Measurements from ENCODE around the gene RAB24.
"Not testable (repeated sequence)": the region's sequence is repeated elsewhere in the genome, so short reads cannot be mapped to it uniquely, and the experiment has no call there.

Gene RAB24

DNA sequence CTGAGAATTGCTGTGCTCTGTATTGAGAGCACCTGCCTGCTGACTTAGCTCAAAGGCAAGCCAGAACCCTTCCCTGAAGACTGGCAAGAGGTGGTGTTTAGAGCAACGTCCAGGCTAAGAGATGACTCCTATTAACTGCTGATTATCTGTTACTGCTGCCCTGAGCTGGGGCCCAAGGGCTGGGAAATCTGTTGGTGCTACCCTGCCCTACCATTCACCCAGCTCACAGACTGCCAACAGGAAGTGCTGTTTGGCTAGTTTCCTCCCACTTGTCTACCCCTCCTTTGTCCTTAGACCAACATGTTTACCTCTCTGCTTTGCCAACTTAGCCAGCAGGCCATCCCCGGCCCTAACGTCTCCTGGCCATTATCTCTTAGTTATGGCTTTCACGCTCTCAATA, 6.9 kb downstream of the RAB24 start:
- no peak for DNase-seq (ENCODE audit: low read depth in 2 of 2)

DNA sequence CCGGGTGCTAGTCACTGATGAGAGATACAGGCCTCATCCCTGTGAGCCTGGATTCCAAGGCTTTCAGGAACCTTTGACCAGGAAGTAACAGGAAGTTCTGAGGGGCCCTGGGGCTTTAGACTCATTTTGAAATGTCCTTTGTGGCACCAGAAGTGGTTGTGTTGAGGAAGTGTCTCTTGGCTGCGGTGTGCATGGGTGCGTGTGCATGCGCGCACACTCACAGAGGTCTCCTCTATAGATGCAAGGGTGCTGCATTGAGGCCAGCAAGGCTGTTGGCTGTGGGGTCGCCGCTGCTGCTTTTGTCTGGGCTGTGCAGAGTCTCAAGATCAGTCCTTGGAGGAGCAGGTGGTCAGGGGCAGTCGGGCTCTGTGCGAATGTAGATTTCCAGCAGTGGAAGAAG, 7.6 kb downstream of the RAB24 start:
- DNase-seq (ENCODE audit: low read depth in 2 of 2): no peak

DNA sequence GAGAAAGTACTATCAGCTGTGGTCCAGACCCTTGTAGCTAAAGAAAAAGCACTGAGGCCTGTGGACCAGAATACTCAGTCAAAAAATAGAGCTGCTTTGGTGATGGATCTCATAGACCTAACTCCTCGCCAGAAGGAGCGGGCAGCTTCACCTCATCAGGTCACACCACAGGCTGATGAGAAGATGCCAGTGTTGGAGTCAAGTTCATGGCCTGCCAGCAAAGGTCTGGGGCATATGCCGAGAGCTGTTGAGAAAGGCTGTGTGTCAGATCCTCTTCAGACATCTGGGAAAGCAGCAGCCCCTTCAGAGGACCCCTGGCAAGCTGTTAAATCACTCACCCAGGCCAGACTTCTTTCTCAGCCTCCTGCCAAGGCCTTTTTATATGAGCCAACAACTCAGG, 8.9 kb downstream of the RAB24 start:
- DNase-seq (ENCODE audit: low read depth in 2 of 2): no peak

DNA sequence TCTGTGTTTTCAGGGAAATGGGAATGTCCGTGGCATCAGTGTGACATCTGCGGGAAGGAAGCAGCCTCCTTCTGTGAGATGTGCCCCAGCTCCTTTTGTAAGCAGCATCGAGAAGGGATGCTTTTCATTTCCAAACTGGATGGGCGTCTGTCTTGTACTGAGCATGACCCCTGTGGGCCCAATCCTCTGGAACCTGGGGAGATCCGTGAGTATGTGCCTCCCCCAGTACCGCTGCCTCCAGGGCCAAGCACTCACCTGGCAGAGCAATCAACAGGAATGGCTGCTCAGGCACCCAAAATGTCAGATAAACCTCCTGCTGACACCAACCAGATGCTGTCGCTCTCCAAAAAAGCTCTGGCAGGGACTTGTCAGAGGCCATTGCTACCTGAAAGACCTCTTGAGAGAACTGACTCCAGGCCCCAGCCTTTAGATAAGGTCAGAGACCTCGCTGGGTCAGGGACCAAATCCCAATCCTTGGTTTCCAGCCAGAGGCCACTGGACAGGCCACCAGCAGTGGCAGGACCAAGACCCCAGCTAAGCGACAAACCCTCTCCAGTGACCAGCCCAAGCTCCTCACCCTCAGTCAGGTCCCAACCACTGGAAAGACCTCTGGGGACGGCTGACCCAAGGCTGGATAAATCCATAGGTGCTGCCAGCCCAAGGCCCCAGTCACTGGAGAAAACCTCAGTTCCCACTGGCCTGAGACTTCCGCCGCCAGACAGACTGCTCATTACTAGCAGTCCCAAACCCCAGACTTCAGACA, 9.5 kb downstream of the RAB24 start:
- no peak for DNase-seq (ENCODE audit: low read depth in 2 of 2)

DNA sequence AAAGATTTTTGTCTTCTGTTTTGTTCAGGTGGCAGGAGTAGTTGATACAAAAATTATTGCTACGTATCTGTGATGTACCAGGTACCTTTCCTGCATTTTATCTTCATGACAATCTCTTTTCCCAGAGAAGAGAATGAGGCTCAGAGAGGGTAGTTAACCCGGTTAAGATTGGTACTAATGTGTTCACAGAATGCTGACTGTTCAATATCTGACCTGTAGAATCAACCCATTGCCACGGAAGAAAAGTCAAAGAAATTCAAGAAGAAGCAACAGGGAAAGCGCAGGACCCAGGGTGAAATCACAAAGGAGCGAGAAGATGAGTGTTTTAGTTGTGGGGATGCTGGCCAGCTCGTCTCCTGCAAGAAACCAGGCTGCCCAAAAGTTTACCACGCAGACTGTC, 11.8 kb downstream of the RAB24 start:
- DNase-seq (ENCODE audit: low read depth in 2 of 2): no peak

DNA sequence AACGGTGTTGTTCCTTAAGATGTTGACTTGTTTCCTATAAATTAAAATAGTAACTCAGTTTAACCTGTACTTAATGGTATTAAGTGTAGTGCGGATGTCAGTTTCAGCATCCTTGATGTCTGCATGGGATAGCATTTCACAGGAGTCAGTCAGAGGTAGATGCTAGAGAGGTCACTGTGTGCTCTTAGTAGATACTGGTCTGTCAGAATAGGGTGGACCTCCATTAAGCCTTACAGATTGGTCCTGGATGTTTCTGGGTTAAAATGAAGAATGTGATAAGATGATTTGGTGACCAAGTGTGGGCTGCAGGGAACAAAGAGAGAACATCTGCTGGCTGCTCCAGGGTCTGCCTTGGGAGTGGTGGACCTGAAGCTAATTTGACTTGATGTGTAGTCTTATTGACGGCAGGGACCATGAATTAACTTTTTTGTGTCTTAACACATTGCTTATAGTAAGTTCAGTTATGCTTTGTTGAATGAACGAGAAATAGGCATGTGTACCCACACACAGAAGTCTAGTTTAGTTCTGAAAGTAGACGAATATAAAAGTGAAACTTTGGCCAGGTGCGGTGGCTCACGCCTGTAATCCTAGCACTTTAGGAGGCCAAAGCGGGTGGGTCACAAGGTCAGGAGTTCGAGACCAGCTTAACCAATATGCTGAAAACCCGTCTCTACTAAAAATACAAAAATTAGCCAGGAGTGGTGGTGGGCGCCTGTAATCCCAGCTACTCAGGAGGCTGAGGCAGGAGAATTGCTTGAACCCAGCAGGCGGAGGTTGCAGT, 12.5 kb downstream of the RAB24 start:
- DNase-seq (ENCODE audit: low read depth in 2 of 2): no peak

DNA sequence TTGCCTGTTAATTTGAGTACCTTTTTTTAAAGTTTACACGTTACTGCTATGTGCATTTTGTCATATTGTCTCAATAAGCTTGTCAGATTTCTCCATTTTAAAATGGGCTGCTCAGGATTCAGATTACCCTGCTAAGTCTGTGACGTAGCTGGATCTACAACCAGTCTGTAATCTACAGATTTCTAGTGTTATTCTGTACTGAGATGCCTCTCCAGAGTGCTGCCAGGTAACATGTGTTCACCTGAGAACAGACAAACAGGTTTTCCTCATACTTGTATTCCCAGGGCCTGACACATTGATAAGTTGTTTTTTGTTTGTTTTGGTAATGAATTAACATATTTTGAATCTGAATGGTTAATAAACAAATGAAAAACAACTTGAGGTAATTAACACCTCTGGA, 15.3 kb downstream of the RAB24 start:
- DNase-seq (ENCODE audit: low read depth in 2 of 2): no peak

DNA sequence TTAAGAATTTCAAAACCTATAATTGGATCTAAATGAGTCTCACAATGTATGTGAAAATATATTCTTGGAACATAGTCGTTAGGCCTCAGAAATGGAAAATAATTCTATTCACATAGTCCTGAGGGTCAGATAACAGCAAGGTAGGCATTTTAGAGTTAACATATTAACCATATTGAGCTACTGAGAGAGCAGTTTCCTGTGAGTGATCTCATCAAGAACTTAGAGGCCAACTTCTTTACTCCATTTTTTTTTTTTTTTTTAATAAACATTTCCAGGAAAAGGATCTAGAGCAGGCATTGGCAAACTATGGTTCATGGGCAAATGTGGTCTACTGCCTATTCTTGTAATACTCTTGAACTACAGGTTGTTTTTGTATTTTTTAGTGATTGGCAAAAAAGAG, 26.6 kb downstream of the RAB24 start:
- no peak for DNase-seq (ENCODE audit: low read depth in 2 of 2)

DNA sequence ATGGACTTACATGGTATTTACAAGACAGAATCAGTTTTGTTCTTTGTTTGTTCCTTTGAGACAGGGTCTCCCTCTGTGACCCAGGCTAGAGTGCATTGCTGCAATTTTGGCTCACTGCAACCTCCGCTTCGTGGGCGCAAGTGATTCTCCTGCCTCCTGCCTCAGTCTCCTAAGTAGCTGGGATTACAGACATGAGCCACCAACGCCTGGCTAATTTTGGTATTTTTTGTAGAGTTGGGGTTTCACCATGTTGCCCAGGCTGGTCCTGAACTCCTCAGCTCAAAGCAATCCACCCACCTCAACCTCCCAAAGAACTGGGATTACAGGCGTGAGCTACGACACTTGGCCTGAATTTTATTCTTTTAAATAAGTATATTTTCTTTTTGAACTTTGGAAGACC, 27.6 kb downstream of the RAB24 start:
- DNase-seq (ENCODE audit: low read depth in 2 of 2): no peak

DNA sequence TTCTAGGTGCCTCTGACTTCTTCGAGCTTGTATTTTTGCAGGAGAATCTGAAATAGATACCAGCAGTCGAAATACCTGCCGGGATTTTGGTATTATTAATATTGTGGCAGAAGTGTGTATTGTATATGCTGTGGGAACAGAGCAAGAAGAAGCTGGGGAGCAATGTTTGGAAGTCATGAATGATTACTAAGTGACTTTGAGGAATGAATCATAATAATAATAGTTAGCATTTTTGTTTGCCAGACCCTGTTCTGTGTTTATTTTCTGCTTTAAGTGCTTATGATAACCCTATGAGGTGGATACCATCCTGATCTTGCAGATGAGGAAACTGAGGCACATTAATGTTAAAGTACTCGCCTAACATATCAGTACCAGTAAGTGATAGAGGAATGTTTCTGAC, 32.4 kb downstream of the RAB24 start:
- DNase-seq (ENCODE audit: low read depth in 2 of 2): no peak

DNA sequence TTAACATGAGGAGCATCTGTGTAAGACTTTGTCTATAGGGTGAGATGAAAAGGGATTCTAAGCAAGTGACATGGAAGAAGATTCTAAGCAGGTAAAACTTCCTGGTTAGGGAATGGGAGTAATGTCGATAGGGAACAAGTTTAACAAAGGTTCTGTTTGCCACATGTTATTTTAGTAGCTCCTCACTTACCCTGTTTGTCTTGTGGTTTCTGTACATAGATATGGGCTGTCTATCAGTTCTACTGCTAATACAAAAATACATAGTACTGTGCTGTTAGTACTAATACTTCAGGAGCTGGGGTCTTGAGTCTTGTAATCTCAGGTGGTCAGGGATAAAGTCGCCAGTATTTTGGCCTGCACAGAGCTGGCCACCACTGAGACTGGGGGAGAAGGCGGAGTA, 32.9 kb downstream of the RAB24 start:
- DNase-seq (ENCODE audit: low read depth in 2 of 2): no peak

DNA sequence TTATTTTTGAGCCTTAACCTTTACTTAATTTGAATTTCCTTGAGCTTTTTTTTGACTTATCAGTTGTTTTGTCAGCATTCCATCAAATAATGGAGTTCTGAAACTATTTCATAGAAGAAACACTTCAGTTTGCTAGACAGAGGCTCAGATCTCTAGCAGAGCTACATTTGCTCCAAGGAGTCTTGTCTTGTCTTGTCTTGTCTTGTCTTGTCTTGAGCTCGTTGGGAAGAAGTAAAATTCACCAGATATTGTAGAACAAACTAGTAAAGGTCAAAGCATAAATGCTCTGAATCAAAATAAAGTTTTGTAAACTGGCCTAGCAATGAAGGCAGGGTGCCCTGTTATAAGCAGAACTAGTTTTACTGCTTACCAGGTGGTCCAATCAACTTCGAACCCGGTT, 33.5 kb downstream of the RAB24 start:
- no peak for DNase-seq (ENCODE audit: low read depth in 2 of 2)

DNA sequence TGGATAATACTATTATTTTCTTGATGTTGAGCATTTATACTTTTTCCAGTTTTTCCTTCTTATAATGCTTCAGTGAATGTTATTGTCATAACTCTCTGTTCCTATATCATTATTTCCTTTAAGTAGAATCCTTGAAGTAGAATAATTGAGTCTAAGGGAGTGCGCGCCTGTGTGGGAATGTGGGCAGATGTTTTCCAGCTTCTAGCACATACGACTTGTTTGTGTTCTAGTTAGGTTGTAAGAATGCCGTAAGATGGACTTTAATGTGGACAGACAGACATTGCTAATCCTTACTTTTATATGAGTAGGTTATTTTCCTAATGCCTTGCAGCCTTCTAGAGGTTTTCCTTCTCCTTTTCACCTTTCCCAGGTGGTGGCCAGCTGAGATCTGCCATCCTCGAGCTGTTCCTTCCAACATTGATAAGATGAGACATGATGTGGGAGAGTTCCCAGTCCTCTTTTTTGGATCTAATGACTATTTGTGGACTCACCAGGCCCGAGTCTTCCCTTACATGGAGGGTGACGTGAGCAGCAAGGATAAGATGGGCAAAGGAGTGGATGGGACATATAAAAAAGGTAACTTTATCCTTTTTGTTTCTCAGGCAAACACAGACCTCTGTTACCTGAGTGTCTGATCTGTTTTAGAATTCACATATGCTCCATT, 34.2 kb downstream of the RAB24 start:
- DNase-seq (ENCODE audit: low read depth in 2 of 2): no peak

DNA sequence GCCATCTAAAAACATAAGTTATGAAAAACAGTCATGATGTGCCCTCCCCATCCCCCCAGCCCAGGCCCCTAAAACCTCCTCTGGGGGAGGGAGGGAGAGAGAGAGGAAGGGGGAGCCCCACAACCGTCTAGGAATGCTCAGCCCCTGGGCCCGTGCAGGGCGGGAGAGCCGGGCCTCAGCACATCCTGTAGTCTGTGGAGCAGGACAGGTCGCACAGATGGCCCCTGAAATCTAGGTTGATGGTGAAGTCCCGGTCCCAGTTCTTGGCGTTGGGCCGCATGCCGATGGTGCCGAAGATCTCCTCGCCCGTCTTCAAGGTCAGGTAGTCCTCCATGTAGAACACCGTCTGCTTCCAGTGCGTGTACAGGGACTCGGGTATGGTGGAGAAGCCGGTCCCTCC, 38.1 kb downstream of the RAB24 start:
- DNase-seq (ENCODE audit: low read depth in 2 of 2): no peak

DNA sequence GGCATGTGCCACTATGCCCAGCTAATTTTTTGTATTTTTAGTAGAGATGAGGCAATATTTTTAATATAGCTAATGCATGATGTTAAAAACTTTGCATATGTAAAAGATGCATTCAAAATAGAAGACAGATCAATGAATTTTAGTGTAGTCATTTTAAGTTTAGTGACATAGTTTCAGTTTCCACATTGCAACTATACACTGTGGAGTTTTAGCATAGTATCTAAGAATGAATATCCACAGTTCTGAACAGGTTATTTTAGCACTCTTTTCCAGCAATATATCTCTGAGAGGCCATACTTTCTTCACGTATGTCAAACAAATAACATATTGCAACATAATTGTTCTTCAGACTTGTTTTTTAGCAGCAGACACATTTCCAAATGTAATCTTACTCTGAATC, 39.3 kb downstream of the RAB24 start:
- no peak for DNase-seq (ENCODE audit: low read depth in 2 of 2)

DNA sequence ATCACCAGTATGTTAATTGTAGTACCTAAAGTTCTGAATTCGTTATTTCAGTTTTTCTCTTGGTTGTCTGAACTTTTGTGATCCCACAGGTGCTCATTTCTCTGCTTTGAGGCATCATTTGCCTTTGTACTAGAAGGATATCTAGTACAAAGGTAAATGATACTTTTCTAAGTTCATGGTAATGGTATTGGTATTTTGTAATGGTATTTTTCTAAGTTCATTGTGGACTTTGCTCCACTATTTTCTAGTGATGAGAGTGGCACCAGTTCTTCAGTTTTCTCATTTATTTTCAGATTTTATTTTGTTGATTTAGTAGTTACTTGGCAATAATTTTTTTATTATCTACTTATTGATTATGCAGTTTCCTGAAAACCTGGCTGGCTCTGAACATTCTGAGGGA, 42.0 kb downstream of the RAB24 start:
- no peak for DNase-seq (ENCODE audit: low read depth in 2 of 2)

DNA sequence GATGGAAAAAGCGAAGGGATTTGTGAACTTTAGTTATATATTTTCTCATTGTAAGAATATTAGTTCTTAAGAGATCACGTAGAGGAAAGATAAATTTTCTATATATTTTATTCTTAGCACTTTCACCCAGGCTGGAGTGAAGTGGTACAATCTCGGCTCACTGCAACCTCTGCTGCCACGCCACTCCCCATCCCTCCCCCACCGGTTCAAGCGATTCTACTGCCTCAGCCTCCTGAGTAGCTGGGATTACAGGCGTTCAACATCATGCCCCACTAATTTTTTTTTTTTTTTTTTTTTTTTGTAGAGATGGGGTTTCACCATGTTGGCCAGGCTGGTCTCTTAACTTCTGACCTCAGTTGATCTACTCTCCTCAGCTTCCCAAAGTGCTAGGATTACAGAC, 42.6 kb downstream of the RAB24 start:
- no peak for DNase-seq (ENCODE audit: low read depth in 2 of 2)

DNA sequence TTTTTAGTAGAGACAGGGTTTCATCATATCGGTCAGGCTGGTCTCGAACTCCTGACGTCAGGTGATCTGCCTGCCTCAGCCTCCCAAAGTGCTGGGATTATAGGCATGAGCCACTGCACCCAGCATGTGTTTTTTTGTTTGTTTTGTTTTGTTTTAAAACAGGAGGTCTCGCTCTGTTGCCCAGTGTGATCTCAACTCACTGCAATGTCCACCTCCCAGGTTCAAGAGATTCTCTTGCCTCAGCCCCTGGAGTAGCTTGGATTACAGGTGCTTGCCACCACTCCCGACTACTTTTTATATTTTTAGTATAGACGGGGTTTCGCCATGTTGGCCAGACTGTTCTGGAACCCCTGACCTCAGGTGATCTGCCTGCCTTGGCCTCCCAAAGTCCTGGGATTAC, 44.8 kb downstream of the RAB24 start:
- not testable (repeated sequence) for DNase-seq (ENCODE audit: low read depth in 2 of 2)

DNA sequence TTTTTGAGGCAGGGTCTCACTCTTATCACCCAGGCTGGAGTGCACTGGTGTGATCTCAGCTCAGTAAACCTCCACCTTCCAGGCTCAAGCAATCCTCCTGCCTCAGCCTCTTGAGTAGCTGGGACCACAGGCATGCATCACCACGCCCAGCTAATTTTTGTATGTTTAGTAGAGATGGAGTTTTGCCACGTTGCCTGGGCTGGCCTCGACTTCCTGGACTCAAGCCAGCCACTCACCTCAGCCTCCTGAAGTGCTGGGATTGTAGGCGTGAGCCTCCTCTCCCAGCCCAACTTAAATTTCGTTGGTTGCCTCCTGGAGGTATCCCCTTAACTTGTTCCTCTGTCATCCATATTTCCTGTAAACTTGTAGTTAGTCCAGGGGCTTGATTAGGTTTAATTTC, 47.2 kb downstream of the RAB24 start:
- no peak for DNase-seq (ENCODE audit: low read depth in 2 of 2)

DNA sequence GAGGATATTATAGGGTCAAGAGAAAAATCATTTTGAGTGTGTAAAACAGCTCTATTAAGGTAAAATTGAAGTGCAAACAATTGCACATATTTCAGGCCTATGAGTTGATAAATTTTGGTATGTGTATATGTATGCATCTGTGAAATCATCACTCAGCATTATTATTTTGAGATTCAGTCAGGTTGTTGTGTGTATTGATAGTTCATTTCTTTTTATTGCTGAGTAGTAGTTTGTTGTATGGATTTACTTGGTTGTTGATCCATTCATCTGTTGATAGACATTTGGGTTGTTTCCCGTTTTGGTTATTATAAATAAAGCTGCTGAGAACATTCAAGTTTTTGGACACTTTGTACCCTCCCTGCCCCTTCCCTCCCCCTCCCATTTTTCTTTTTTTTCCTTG, 50.3 kb downstream of the RAB24 start:
- no peak for DNase-seq (ENCODE audit: low read depth in 2 of 2)
